Lower leg skin (tissue), 4 donors: ENCODE measurements around the gene RAPGEF5. TPM values are rescaled to one million over a fixed set of nuclear protein-coding genes. Genes with fewer than 3 reads are reported as not detected.

Source experiments
- DNase-seq, 2 donors: peaks; one replicate each; pipeline ENCODE4 v3.0.0-alpha.2; 2019; ENCODE audit warnings: low spot score in 2 of 2
- H3K4me3 ChIP-seq: fragments of 200-600 bp; sonication (generic); 2 replicates; pipeline ENCODE4 v1.5.1; 2017; ENCODE audit warnings: mild to moderate bottlenecking, low read depth; ENCODE audit not compliant: poor library complexity, severe bottlenecking
- POLR2A ChIP-seq, 2 donors: fragments of 450-650 bp; IDR thresholded peaks; one replicate each; pipeline ENCODE4 v1.6.1; 2016 to 2017; ENCODE audit warnings: antibody characterized with exemption in 2 of 2, mild to moderate bottlenecking in 1 of 2, moderate library complexity in 1 of 2
- WGBS, 2 donors: methylation state at CpG; one replicate each; pipeline ENCODE4 v1.1.5; 2018; 5-methylcytosine and 5-hydroxymethylcytosine counted together
- intact Hi-C: fragments of 100-400 bp; cut with DNase I; formaldehyde crosslinking; loops from one replicate; pipeline ENCODE4 v1.15.0; 2023; ENCODE audit warnings: low total_unique reads
- total RNA-seq, 4 donors: library from RNA; depleted of rRNA; stranded (reverse); fragments of >200 nt; gene quantifications; one replicate each; pipeline ENCODE4 v1.1.0, GENCODE V29; 2016
- TF ChIP-seq, protein P1 (sequence below), 3 donors: fragments of 450-650 bp; IDR thresholded peaks; one replicate each; pipeline ENCODE4 v1.5.1; 2016; ENCODE audit warnings: antibody characterized with exemption in 3 of 3, mild to moderate bottlenecking in 3 of 3, moderate library complexity in 2 of 3

Gene RAPGEF5
- total RNA-seq, 4 donors from 2014 or later: 19.4 to 47.7 (median 25.2) TPM

DNA sequence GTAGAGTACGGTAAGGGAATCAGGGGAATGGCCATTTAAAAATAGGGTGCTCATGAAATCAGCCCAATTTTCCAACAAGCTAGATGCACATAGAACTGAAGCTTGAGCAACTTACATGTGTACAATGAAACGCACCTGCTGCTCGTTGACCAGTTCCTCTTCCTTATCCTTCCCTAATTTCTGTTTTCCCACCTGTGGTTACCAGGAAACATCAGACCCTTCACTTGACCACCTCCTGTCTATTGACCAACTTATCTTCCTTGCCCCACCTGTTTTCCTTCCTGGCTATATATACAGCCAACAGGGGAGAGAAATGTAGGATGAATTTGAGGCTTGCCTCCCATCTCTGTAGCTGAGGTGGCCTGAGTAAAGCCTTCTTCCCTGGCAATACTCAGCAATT is 37.8 kb upstream of the RAPGEF5 start:
- DNase-seq: no peak
- intact Hi-C loops: no loop called here
- TF ChIP-seq, protein P1, sequence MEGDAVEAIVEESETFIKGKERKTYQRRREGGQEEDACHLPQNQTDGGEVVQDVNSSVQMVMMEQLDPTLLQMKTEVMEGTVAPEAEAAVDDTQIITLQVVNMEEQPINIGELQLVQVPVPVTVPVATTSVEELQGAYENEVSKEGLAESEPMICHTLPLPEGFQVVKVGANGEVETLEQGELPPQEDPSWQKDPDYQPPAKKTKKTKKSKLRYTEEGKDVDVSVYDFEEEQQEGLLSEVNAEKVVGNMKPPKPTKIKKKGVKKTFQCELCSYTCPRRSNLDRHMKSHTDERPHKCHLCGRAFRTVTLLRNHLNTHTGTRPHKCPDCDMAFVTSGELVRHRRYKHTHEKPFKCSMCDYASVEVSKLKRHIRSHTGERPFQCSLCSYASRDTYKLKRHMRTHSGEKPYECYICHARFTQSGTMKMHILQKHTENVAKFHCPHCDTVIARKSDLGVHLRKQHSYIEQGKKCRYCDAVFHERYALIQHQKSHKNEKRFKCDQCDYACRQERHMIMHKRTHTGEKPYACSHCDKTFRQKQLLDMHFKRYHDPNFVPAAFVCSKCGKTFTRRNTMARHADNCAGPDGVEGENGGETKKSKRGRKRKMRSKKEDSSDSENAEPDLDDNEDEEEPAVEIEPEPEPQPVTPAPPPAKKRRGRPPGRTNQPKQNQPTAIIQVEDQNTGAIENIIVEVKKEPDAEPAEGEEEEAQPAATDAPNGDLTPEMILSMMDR (IDR thresholded peaks at IDR 0.05): no peak
- no peak for TF ChIP-seq POLR2A (IDR thresholded peaks at IDR 0.05)
- WGBS, 2 donors: 90 to 93% methylated on average over 3 of the region's 3 CpGs
- no peak overlapping the region for H3K4me3 ChIP-seq

DNA sequence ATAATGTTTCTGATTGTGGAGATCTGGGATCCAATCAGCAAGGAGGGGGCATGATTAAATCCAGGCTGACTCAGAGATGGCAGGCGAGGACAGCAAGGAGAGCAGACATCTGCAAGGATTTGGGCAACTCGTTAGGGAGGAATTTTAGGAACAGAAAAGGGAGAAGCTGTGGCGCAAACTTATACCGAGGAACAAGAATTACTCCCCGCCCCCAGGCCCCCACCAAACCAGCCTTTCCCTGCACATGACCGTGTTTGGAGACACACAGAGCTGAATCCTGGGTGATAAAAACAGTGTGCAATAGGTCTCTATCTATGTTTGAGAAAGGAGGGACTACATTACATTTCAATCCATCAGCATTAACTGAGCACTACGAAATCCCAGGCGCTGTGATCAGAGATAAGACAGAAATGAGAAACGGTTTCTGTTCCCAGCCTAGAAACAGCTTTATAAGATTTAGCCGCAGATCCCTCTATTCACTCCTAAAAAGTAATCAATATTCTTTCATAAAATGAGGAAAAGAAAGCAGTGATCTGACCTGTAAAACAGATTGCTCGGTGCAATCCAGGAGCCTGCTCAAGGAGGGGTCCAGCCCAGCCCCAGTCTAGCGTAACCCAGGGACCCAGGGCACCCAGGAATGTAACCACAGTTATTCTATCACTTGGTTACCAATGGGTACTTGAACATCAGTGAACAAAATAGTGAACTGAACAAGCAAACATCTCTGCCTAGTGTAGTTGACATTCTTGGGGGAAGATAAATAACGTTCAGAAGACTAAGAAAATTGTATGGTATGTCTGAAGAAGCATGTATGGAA is 37.2 kb upstream of the RAPGEF5 start:
- intact Hi-C loops: no loop called here
- DNase-seq: no peak
- no peak for TF ChIP-seq POLR2A (IDR thresholded peaks at IDR 0.05)
- TF ChIP-seq, protein P1 (IDR thresholded peaks at IDR 0.05): no peak
- WGBS, 2 donors: 48 to 60% methylated on average over 13 of the region's 13 CpGs
- H3K4me3 ChIP-seq: no peak overlapping the region

DNA sequence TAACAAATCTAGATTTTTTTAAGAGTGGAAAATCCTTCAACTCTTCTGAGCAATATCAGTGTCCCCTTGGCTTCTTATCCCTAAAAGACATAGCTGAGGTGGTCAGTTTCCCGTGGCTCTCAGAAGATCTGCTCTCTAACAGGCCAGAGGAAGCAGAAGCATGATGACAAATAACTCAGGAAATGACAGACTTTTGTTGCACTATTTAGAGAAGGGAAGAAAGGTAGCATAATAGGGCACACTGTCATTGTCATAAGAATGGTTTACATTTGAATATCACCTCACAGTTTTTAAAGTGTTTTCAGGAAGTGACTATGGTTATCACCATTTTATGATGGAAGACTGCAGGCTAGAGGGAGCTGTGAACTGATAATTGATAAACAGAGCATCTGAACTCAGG is 33.6 kb upstream of the RAPGEF5 start:
- 48 to 71% methylated on average over 1 of the region's 1 CpG for whole genome bisulfite sequencing, 2 donors
- no peak for DNase-seq
- H3K4me3 ChIP-seq: no peak overlapping the region
- TF ChIP-seq POLR2A (IDR thresholded peaks at IDR 0.05): no peak
- TF ChIP-seq, protein P1 (IDR thresholded peaks at IDR 0.05): no peak
- intact Hi-C loops: no loop called here

DNA sequence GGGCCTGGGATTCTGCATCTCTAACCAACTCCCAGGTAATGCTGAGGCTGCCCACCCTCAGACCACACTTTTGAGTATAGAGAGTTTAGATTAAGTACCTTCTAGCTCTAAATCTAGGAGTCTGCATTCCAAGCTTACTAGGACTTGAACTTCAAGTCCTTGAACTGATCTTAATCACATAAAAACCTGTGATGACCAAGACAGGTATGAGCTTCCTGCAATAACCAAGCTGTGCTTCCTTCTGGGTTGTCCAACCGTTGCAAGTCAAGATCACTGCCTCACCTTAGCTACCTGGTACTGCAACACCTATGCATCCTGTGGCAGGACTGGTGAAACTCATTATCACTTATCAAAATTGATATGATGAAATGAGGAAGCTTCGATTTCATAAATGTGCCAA is 32.9 kb upstream of the RAPGEF5 start:
- 90 to 93% methylated on average over 2 of the region's 2 CpGs for WGBS, 2 donors
- intact Hi-C loops: no loop called here
- no peak for TF ChIP-seq POLR2A (IDR thresholded peaks at IDR 0.05)
- TF ChIP-seq, protein P1 (IDR thresholded peaks at IDR 0.05): no peak

DNA sequence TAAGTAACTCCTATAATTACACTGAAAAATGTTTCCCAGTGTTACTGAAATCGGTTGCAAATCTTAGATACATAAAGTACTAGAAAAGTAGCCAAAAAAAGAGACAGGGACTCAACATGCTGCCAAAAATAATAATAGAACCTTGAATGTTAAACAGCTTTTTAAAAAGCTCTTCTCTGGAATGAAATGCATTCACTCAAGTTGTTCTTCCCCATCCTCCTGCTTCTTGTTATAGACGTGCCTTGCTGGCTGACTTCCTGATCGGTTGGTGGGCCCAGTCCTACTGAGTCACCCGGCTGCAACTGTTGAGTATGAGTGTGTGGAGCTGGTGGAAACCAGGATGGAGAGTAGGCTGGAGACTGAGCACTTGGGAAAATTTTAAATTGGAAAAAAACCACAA is 30.6 kb upstream of the RAPGEF5 start:
- intact Hi-C loops: no loop called here

More for the DNA sequence above, 32.9 kb upstream of the RAPGEF5 start:
- no peak overlapping the region for H3K4me3 ChIP-seq
- DNase-seq: no peak

More for the DNA sequence above, 30.6 kb upstream of the RAPGEF5 start:
- TF ChIP-seq, protein P1 (IDR thresholded peaks at IDR 0.05): no peak
- TF ChIP-seq POLR2A (IDR thresholded peaks at IDR 0.05): no peak
- no peak overlapping the region for H3K4me3 ChIP-seq
- no peak for DNase-seq
- WGBS, 2 donors: 35 to 43% methylated on average over 4 of the region's 4 CpGs
